HepG2 (cell line): Measurements from ENCODE around the gene MAP2K7. TPM values are rescaled to one million over a fixed set of nuclear protein-coding genes. Genes with fewer than 3 reads are reported as not detected.

Experiments used
- AGO2 ChIP-seq: fragments of 200-400 bp; formaldehyde crosslinking; optimal IDR thresholded peaks from 2 replicates; pipeline ENCODE3; 2017; ENCODE audit warnings: mild to moderate bottlenecking, low read depth, low read length, moderate library complexity
- ARNTL ChIP-seq: sonication (generic); formaldehyde crosslinking; IDR thresholded peaks from 2 replicates; pipeline ENCODE4 v1.4.0; 2020; ENCODE audit warnings: mild to moderate bottlenecking, missing genetic modification reagents
- DPF2 ChIP-seq: sonication (generic); formaldehyde crosslinking; IDR thresholded peaks from 2 replicates; pipeline ENCODE4 v1.4.0; 2020; ENCODE audit warnings: mild to moderate bottlenecking, low read depth, missing genetic modification reagents, borderline replicate concordance
- GTF3A ChIP-seq: sonication (generic); formaldehyde crosslinking; conservative IDR thresholded peaks from 2 replicates; pipeline ENCODE4 v1.4.0; 2020; ENCODE audit warnings: mild to moderate bottlenecking, missing genetic modification reagents
- HCFC1 ChIP-seq: fragments of 150-350 bp; IDR thresholded peaks from 2 replicates; pipeline ENCODE4 v1.6.1; 2014; ENCODE audit warnings: low read depth, low read length
- KLF13 ChIP-seq: sonication (generic); formaldehyde crosslinking; IDR thresholded peaks from 2 replicates; pipeline ENCODE4 v1.4.0; 2020; ENCODE audit warnings: mild to moderate bottlenecking, missing genetic modification reagents
- MYNN ChIP-seq: sonication (generic); formaldehyde crosslinking; IDR thresholded peaks from 2 replicates; pipeline ENCODE4 v1.4.0; 2020; ENCODE audit warnings: mild to moderate bottlenecking, low read depth, missing genetic modification reagents
- NFKBIZ ChIP-seq: IDR thresholded peaks from 2 replicates; pipeline ENCODE4 v1.6.1; 2018; ENCODE audit warnings: missing genetic modification reagents, missing compliant biosample characterization
- PHF5A ChIP-seq: IDR thresholded peaks from one replicate; pipeline ENCODE4 v1.6.1; 2018; ENCODE audit warnings: low read depth, missing genetic modification reagents; ENCODE audit not compliant: unreplicated experiment
- THYN1 ChIP-seq: sonication (generic); formaldehyde crosslinking; IDR thresholded peaks from 2 replicates; pipeline ENCODE4 v1.8.1; 2023; ENCODE audit warnings: low read depth, mild to moderate bottlenecking, moderate library complexity, missing genetic modification reagents, borderline replicate concordance
- ZNF225 ChIP-seq: sonication (generic); formaldehyde crosslinking; IDR thresholded peaks from 2 replicates; pipeline ENCODE4 v1.4.0; 2020; ENCODE audit warnings: mild to moderate bottlenecking, missing genetic modification reagents
- ZNF24 ChIP-seq: fragments of 450-650 bp; IDR thresholded peaks from 2 replicates; pipeline ENCODE4 v1.6.1; 2017; ENCODE audit warnings: antibody characterized with exemption, mild to moderate bottlenecking
- ZNF3 ChIP-seq: IDR thresholded peaks from 2 replicates; pipeline ENCODE4 v1.7.0; 2017; ENCODE audit warnings: inconsistent platforms
- ZNF484 ChIP-seq: sonication (generic); formaldehyde crosslinking; IDR thresholded peaks from 2 replicates; pipeline ENCODE4 v1.5.1; 2020; ENCODE audit warnings: mild to moderate bottlenecking, low read depth, missing genetic modification reagents, borderline replicate concordance
- ZNF569 ChIP-seq: sonication (generic); formaldehyde crosslinking; IDR thresholded peaks from 2 replicates; pipeline ENCODE4 v1.5.0; 2020; ENCODE audit warnings: mild to moderate bottlenecking, missing genetic modification reagents, moderate library complexity, borderline replicate concordance
- ZNF572 ChIP-seq: sonication (generic); formaldehyde crosslinking; IDR thresholded peaks from 2 replicates; pipeline ENCODE4 v1.5.1; 2020; ENCODE audit warnings: mild to moderate bottlenecking, missing genetic modification reagents
- ZNF629 ChIP-seq: sonication (generic); formaldehyde crosslinking; conservative IDR thresholded peaks from 2 replicates; pipeline ENCODE4 v1.5.0; 2020; ENCODE audit warnings: missing genetic modification reagents
- polyA plus RNA-seq, 8 experiments: library from polyadenylated mRNA; depleted of rRNA in 3 of 8; stranded (reverse) in 7 of 8; unstranded in 1 of 8; fragments of >200 nt; fragmentation: Illumina TruSeq in 4 of 8; extraction: Trizol in 4 of 8; gene quantifications; 2 replicates each; pipeline versions ENCODE4 v1.2.1 to v1.2.3, GENCODE V29; 2011 to 2016; ENCODE audit warnings: low read depth in 4 of 8, missing spikeins in 1 of 8, mixed read lengths in 1 of 8; ENCODE audit not compliant: insufficient read depth in 1 of 8
- total RNA-seq, 5 experiments: library from RNA; depleted of rRNA; stranded (reverse); fragments of >200 nt; fragmentation: Illumina TruSeq; extraction: Trizol; gene quantifications; 2 replicates each; pipeline ENCODE4 v1.2.3, GENCODE V29; 2016; ENCODE audit warnings: low read depth in 1 of 5
- TF ChIP-seq, protein P1 (sequence below): sonication (generic); formaldehyde crosslinking; IDR thresholded peaks from 2 replicates; pipeline ENCODE4 v1.4.0; 2020; ENCODE audit warnings: mild to moderate bottlenecking, missing genetic modification reagents
- TF ChIP-seq, protein P2 (sequence below): sonication (generic); formaldehyde crosslinking; IDR thresholded peaks from 2 replicates; pipeline ENCODE4 v1.5.0; 2020; ENCODE audit warnings: missing genetic modification reagents
- TF ChIP-seq, protein P3 (sequence below): sonication (generic); formaldehyde crosslinking; IDR thresholded peaks from 2 replicates; pipeline ENCODE4 v1.4.0; 2020; ENCODE audit warnings: missing genetic modification reagents
- TF ChIP-seq, protein P4 (sequence below): sonication (generic); formaldehyde crosslinking; IDR thresholded peaks from 2 replicates; pipeline ENCODE4 v1.4.0; 2020; ENCODE audit warnings: missing genetic modification reagents

The MAP2K7 gene
- total and polyA plus RNA-seq, 2 of the 13 experiments (the other 11 are each of a cell fraction or from before 2014, with no cell fraction given): 9.0 to 10.8 TPM

DNA sequence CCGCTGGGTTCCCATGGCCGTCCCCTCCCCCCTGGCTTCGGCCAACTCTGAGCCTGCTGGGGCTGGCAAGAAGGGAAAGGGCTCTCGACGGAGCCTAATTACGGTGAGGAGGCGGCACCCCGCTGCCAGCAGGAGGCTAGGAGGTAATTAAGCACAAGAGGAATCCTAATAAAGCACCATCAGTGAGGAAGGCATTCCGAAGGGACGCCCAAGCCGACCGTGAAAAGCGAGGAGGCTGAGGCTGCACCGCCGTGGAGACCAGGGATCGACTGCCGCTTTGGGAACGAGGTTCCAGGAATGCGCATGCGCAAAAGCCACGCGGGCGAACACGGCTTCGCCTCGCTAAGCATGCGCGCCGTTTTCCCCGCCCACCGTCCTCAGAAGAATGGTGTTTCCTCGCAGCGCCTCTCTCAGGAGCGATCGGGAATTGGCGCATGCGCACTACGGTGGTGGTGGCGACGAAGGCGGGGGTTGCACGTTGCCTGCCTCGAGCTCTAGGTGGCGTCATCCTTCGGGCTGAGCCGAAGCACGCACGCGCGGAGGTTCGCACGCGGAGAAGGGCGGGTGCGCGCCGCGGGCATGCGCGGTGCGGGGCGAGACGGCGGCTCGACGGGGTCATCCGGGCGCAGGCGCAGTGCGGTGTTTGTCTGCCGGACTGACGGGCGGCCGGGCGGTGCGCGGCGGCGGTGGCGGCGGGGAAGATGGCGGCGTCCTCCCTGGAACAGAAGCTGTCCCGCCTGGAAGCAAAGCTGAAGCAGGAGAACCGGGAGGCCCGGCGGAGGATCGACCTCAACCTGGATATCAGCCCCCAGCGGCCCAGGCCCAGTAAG, at the start of gene MAP2K7 (continued):
- TF ChIP-seq, protein P1, sequence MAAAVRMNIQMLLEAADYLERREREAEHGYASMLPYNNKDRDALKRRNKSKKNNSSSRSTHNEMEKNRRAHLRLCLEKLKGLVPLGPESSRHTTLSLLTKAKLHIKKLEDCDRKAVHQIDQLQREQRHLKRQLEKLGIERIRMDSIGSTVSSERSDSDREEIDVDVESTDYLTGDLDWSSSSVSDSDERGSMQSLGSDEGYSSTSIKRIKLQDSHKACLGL (CRISPR knock-in tag): no peak
- peak; percentile 46; the same call in 1 of the 2 replicates for TF ChIP-seq ZNF225 (CRISPR knock-in tag)
- peak; percentile 90 for TF ChIP-seq NFKBIZ (CRISPR knock-in tag)
- no peak for TF ChIP-seq MYNN (CRISPR knock-in tag)
- peak; percentile 91 for TF ChIP-seq ARNTL (CRISPR knock-in tag)
- TF ChIP-seq, protein P2, sequence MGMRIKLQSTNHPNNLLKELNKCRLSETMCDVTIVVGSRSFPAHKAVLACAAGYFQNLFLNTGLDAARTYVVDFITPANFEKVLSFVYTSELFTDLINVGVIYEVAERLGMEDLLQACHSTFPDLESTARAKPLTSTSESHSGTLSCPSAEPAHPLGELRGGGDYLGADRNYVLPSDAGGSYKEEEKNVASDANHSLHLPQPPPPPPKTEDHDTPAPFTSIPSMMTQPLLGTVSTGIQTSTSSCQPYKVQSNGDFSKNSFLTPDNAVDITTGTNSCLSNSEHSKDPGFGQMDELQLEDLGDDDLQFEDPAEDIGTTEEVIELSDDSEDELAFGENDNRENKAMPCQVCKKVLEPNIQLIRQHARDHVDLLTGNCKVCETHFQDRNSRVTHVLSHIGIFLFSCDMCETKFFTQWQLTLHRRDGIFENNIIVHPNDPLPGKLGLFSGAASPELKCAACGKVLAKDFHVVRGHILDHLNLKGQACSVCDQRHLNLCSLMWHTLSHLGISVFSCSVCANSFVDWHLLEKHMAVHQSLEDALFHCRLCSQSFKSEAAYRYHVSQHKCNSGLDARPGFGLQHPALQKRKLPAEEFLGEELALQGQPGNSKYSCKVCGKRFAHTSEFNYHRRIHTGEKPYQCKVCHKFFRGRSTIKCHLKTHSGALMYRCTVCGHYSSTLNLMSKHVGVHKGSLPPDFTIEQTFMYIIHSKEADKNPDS (CRISPR knock-in tag): no peak
- no peak for TF ChIP-seq ZNF24
- TF ChIP-seq HCFC1: 0 out of 2 replicates have a peak, but pooled peaks have one; percentile 30
- no peak for TF ChIP-seq GTF3A (CRISPR knock-in tag)
- TF ChIP-seq ZNF629 (CRISPR knock-in tag): no peak
- no peak for TF ChIP-seq ZNF572 (CRISPR knock-in tag)
- no peak; the same call in 1 of the 2 replicates for TF ChIP-seq DPF2 (CRISPR knock-in tag)
- TF ChIP-seq KLF13: no peak
- TF ChIP-seq, protein P3, sequence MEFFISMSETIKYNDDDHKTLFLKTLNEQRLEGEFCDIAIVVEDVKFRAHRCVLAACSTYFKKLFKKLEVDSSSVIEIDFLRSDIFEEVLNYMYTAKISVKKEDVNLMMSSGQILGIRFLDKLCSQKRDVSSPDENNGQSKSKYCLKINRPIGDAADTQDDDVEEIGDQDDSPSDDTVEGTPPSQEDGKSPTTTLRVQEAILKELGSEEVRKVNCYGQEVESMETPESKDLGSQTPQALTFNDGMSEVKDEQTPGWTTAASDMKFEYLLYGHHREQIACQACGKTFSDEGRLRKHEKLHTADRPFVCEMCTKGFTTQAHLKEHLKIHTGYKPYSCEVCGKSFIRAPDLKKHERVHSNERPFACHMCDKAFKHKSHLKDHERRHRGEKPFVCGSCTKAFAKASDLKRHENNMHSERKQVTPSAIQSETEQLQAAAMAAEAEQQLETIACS (CRISPR knock-in tag): peak; percentile 95
- no peak for TF ChIP-seq ZNF569 (CRISPR knock-in tag)
- TF ChIP-seq, protein P4, sequence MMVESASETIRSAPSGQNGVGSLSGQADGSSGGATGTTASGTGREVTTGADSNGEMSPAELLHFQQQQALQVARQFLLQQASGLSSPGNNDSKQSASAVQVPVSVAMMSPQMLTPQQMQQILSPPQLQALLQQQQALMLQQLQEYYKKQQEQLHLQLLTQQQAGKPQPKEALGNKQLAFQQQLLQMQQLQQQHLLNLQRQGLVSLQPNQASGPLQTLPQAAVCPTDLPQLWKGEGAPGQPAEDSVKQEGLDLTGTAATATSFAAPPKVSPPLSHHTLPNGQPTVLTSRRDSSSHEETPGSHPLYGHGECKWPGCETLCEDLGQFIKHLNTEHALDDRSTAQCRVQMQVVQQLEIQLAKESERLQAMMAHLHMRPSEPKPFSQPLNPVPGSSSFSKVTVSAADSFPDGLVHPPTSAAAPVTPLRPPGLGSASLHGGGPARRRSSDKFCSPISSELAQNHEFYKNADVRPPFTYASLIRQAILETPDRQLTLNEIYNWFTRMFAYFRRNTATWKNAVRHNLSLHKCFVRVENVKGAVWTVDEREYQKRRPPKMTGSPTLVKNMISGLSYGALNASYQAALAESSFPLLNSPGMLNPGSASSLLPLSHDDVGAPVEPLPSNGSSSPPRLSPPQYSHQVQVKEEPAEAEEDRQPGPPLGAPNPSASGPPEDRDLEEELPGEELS (CRISPR knock-in tag): peak; percentile 30
- TF ChIP-seq AGO2: peak; percentile 94
- TF ChIP-seq ZNF3 (CRISPR knock-in tag): no peak
- no peak for TF ChIP-seq THYN1 (CRISPR knock-in tag)
- TF ChIP-seq PHF5A: peak; percentile 65
- TF ChIP-seq ZNF484 (CRISPR knock-in tag): 0 out of 2 replicates have a peak, but pooled peaks have one; percentile 58
